ENCODE measurements around the gene MED26.
"Not testable (repeated sequence)": the region's sequence is repeated elsewhere in the genome, so short reads cannot be mapped to it uniquely, and the experiment has no call there.

Gene MED26

GRCh38 chr19:16628183-16628983, at the start of gene MED26:
MED26 (minus strand) TSS chr19:16628204; CDS start chr19:16627943, 261 bp downstream.
- DNase-seq (ENCODE audit: low read depth in 2 of 2): peak; percentile 88 to 91

- no peak for DNase-seq (ENCODE audit: low read depth in 2 of 2)
Measured at GRCh38 chr19:16677055-16677454, 49.1 kb upstream of the MED26 start.

GRCh38 chr19:16676101-16676798, 48.2 kb upstream of the MED26 start:
- DNase-seq (ENCODE audit: low read depth in 2 of 2): no peak

GRCh38 chr19:16673839-16674238, 45.8 kb upstream of the MED26 start:
- not testable (repeated sequence) for DNase-seq (ENCODE audit: low read depth in 2 of 2)

- no peak for DNase-seq (ENCODE audit: low read depth in 2 of 2)
Measured at GRCh38 chr19:16673231-16673630, 45.2 kb upstream of the MED26 start.

- DNase-seq (ENCODE audit: low read depth in 2 of 2): no peak
Measured at GRCh38 chr19:16671652-16672274, 43.8 kb upstream of the MED26 start.

- DNase-seq (ENCODE audit: low read depth in 2 of 2): no peak
Measured at GRCh38 chr19:16670291-16670690, 42.3 kb upstream of the MED26 start.

- not testable (repeated sequence) for DNase-seq (ENCODE audit: low read depth in 2 of 2)
Measured at GRCh38 chr19:16668702-16669101, 40.7 kb upstream of the MED26 start.

- DNase-seq (ENCODE audit: low read depth in 2 of 2): no peak
Measured at GRCh38 chr19:16668176-16668575, 40.2 kb upstream of the MED26 start.

GRCh38 chr19:16661480-16662034, 33.6 kb upstream of the MED26 start:
- no peak for DNase-seq (ENCODE audit: low read depth in 2 of 2)

- DNase-seq (ENCODE audit: low read depth in 2 of 2): no peak
Measured at GRCh38 chr19:16660763-16661479, 32.9 kb upstream of the MED26 start, which contains the start of gene TMEM38A. TMEM38A (plus strand) TSS chr19:16661139; CDS start chr19:16661218, 79 bp downstream.

GRCh38 chr19:16659832-16660708, 32.1 kb upstream of the MED26 start, which contains the start of gene SMIM7:
SMIM7 (minus strand) TSS chr19:16660144; CDS start chr19:16660110, 34 bp downstream.
- peak; percentile 96 to 99 for DNase-seq (ENCODE audit: low read depth in 2 of 2)

- no peak for DNase-seq (ENCODE audit: low read depth in 2 of 2)
Measured at GRCh38 chr19:16659464-16659831, 31.4 kb upstream of the MED26 start.

- no peak for DNase-seq (ENCODE audit: low read depth in 2 of 2)
Measured at GRCh38 chr19:16657384-16657783, 29.4 kb upstream of the MED26 start.

GRCh38 chr19:16655727-16656126, 27.7 kb upstream of the MED26 start:
- DNase-seq (ENCODE audit: low read depth in 2 of 2): no peak

- DNase-seq (ENCODE audit: low read depth in 2 of 2): no peak
Measured at GRCh38 chr19:16654627-16655026, 26.6 kb upstream of the MED26 start.

- DNase-seq (ENCODE audit: low read depth in 2 of 2): no peak
Measured at GRCh38 chr19:16654140-16654539, 26.1 kb upstream of the MED26 start.

- no peak for DNase-seq (ENCODE audit: low read depth in 2 of 2)
Measured at GRCh38 chr19:16652854-16653253, 24.9 kb upstream of the MED26 start.

GRCh38 chr19:16651421-16652188, 23.6 kb upstream of the MED26 start:
- not testable (repeated sequence) for DNase-seq (ENCODE audit: low read depth in 2 of 2)

- no peak for DNase-seq (ENCODE audit: low read depth in 2 of 2)
Measured at GRCh38 chr19:16650821-16651220, 22.8 kb upstream of the MED26 start.

Measured in activated CD8-positive, alpha-beta memory T cell treated with anti-CD3 and anti-CD28 coated beads for 4 hours (primary cell).